ENCODE results near the gene R3HDM2.

R3HDM2 gene

GRCh38 chr12:57460841-57461275 is 30.0 kb upstream of the R3HDM2 start:
- intact Hi-C loops (cut with DNase I; ENCODE audit: low total_unique reads) = no loop called here
- DNase-seq = no peak
- no peak for TF ChIP-seq CTCF (IDR thresholded peaks at IDR 0.05)
- Histone ChIP-seq H3K36me3 (no peaks in the 10 kb centered on the region), H3K4me1 (peaks cover 0 to 28% (median 22%) of the 10 kb centered on the region in 4 donors), H3K4me3 (peak overlapping the region; percentile 58 to 71), H3K9me3 (no peaks in the 10 kb centered on the region), H3K27ac (peak overlapping the region; percentile 70 to 72), H3K27me3 (no peaks in the 10 kb centered on the region)

- peaks cover 0 to 2% of the 10 kb centered on the region in 2 donors for H3K27me3 ChIP-seq
- H3K4me3 ChIP-seq = peak overlapping the region; percentile 58 to 71
- TF ChIP-seq CTCF (IDR thresholded peaks at IDR 0.05) = no peak
- intact Hi-C loops (cut with DNase I; ENCODE audit: low total_unique reads) = no loop called here
- H3K36me3 ChIP-seq = no peaks in the 10 kb centered on the region
- peak overlapping the region; percentile 70 to 72 for H3K27ac ChIP-seq
- no peak for DNase-seq
- H3K4me1 ChIP-seq = peaks cover 0 to 31% (median 22%) of the 10 kb centered on the region in 4 donors
- no peaks in the 10 kb centered on the region for H3K9me3 ChIP-seq
Measured at GRCh38 chr12:57460468-57460784, 29.6 kb upstream of the R3HDM2 start.

- H3K9me3 ChIP-seq = no peaks in the 10 kb centered on the region
- no peaks in the 10 kb centered on the region for H3K36me3 ChIP-seq
- peaks cover 0 to 31% (median 22%) of the 10 kb centered on the region in 4 donors for H3K4me1 ChIP-seq
- no peak for TF ChIP-seq CTCF (IDR thresholded peaks at IDR 0.05)
- intact Hi-C loops (cut with DNase I; ENCODE audit: low total_unique reads) = no loop called here
- H3K27me3 ChIP-seq = peaks cover 0 to 3% of the 10 kb centered on the region in 2 donors
- peak within 1 kb of the TSS; percentile 70 to 72 for H3K27ac ChIP-seq
- DNase-seq = no peak
- H3K4me3 ChIP-seq = peak within 1 kb of the TSS; percentile 58 to 71
Measured at GRCh38 chr12:57459750-57460467, 29.1 kb upstream of the R3HDM2 start, which contains the start of gene GLI1. TSS of gene GLI1 (plus strand) at chr12:57459785. CDS start at chr12:57463692, 3,907 bp downstream.

- H3K4me3 ChIP-seq = peak overlapping the region; percentile 58 to 71
- peak; percentile 90 to 97 for TF ChIP-seq CTCF (IDR thresholded peaks at IDR 0.05)
- intact Hi-C loops (cut with DNase I; ENCODE audit: low total_unique reads) = no loop called here
- H3K27me3 ChIP-seq = peaks cover 0 to 3% of the 10 kb centered on the region in 2 donors
- no peaks in the 10 kb centered on the region for H3K36me3 ChIP-seq
- no peaks in the 10 kb centered on the region for H3K9me3 ChIP-seq
- peaks cover 0 to 31% (median 22%) of the 10 kb centered on the region in 4 donors for H3K4me1 ChIP-seq
- DNase-seq = peak; percentile 95
- H3K27ac ChIP-seq = peak overlapping the region; percentile 70 to 72
Measured at GRCh38 chr12:57459055-57459749, 28.4 kb upstream of the R3HDM2 start.

- no peak for TF ChIP-seq CTCF (IDR thresholded peaks at IDR 0.05)
- peaks cover 0 to 31% (median 22%) of the 10 kb centered on the region in 4 donors for H3K4me1 ChIP-seq
- peaks cover 0 to 3% of the 10 kb centered on the region in 2 donors for H3K27me3 ChIP-seq
- H3K9me3 ChIP-seq = no peaks in the 10 kb centered on the region
- no peak for DNase-seq
- peak overlapping the region; percentile 70 to 72 for H3K27ac ChIP-seq
- no peaks in the 10 kb centered on the region for H3K36me3 ChIP-seq
- intact Hi-C loops (cut with DNase I; ENCODE audit: low total_unique reads) = no loop called here
- H3K4me3 ChIP-seq = peak overlapping the region; percentile 58 to 71
Measured at GRCh38 chr12:57458665-57459054, 27.8 kb upstream of the R3HDM2 start.

Data from tibial artery (tissue), 4 donors.